HL-60 (cell line): Measurements from ENCODE around the gene MAB21L1.

ENCODE experiments used
- DNase-seq, 2 experiments: peaks; one replicate each; pipeline ENCODE4 v3.0.0-alpha.2; 2010 to 2020; ENCODE audit warnings: low read depth in 1 of 2, low spot score in 1 of 2
- H3K27ac ChIP-seq: fragments of 250-450 bp; sonication (Bioruptor Pico); replicated peaks from 2 replicates; pipeline ENCODE4 v1.5.1; 2020; ENCODE audit warnings: mild to moderate bottlenecking, moderate library complexity
- H3K27me3 ChIP-seq: fragments of 250-450 bp; sonication (Bioruptor Pico); 2 replicates; pipeline ENCODE4 v1.5.1; 2021; ENCODE audit warnings: mild to moderate bottlenecking, moderate library complexity; ENCODE audit not compliant: insufficient read depth, poor library complexity, severe bottlenecking
- H3K4me3 ChIP-seq: replicated peaks from 2 replicates; pipeline ENCODE4 v1.5.1; 2011; ENCODE audit warnings: mild to moderate bottlenecking, control low read depth, low read length; ENCODE audit not compliant: insufficient read depth
- CTCF ChIP-seq: IDR thresholded peaks from one replicate; pipeline ENCODE4 v1.5.1; 2011; ENCODE audit warnings: low read length, control low read depth, inconsistent platforms; ENCODE audit not compliant: insufficient read depth
- GABPA ChIP-seq: IDR thresholded peaks from 2 replicates; pipeline ENCODE4 v1.6.1; 2012; ENCODE audit warnings: low read depth
- POLR2AphosphoS5 ChIP-seq: IDR thresholded peaks from 2 replicates; pipeline ENCODE4 v1.6.1; 2012; ENCODE audit warnings: low read depth
- SPI1 ChIP-seq: IDR thresholded peaks from 2 replicates; pipeline ENCODE4 v1.6.1; 2012; ENCODE audit warnings: low read depth, mild to moderate bottlenecking, borderline replicate concordance
- TF ChIP-seq, protein P1 (sequence below): IDR thresholded peaks from 2 replicates; pipeline ENCODE4 v1.6.1; 2012; ENCODE audit warnings: low read depth; ENCODE audit not compliant: insufficient replicate concordance

Gene MAB21L1

GRCh38 chr13:35448465-35448864, 28.0 kb downstream of the MAB21L1 start:
- Histone ChIP-seq H3K27me3 (no peaks in the 10 kb centered on the region), H3K27ac (no peak overlapping the region), H3K4me3 (no peak overlapping the region)
- DNase-seq = no peak
- TF ChIP-seq, protein P1, sequence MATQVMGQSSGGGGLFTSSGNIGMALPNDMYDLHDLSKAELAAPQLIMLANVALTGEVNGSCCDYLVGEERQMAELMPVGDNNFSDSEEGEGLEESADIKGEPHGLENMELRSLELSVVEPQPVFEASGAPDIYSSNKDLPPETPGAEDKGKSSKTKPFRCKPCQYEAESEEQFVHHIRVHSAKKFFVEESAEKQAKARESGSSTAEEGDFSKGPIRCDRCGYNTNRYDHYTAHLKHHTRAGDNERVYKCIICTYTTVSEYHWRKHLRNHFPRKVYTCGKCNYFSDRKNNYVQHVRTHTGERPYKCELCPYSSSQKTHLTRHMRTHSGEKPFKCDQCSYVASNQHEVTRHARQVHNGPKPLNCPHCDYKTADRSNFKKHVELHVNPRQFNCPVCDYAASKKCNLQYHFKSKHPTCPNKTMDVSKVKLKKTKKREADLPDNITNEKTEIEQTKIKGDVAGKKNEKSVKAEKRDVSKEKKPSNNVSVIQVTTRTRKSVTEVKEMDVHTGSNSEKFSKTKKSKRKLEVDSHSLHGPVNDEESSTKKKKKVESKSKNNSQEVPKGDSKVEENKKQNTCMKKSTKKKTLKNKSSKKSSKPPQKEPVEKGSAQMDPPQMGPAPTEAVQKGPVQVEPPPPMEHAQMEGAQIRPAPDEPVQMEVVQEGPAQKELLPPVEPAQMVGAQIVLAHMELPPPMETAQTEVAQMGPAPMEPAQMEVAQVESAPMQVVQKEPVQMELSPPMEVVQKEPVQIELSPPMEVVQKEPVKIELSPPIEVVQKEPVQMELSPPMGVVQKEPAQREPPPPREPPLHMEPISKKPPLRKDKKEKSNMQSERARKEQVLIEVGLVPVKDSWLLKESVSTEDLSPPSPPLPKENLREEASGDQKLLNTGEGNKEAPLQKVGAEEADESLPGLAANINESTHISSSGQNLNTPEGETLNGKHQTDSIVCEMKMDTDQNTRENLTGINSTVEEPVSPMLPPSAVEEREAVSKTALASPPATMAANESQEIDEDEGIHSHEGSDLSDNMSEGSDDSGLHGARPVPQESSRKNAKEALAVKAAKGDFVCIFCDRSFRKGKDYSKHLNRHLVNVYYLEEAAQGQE = no peak
- TF ChIP-seq GABPA (no peak), SPI1 (no peak), CTCF (no peak), POLR2AphosphoS5 (no peak)
